ENCODE measurements around the gene SASH1. TPM values are rescaled to one million over a fixed set of nuclear protein-coding genes. Genes with fewer than 3 reads are reported as not detected.

SASH1 gene
- total and polyA plus RNA-seq, 2 of the 8 experiments (the other 6 are each of a cell fraction or from before 2014, with no cell fraction given): 6.0 to 20.2 TPM

GRCh38 chr6:148551226-148551625 lies 208.6 kb downstream of the SASH1 start:
- Histone ChIP-seq H2BK20ac (ENCODE audit: low read length) (no peak overlapping the region), H3K4me1 (replicated peaks in 1 of 4; ENCODE audit: control insufficient read depth in 3 of 4, insufficient read depth in 4 of 4, low read length in 3 of 4) (peaks cover 0 to 3% (median 0%) of the 10 kb centered on the region in 4 experiments; a peak in 1 of 7 replicates), H3K23ac (ENCODE audit: insufficient read length) (no peak overlapping the region), H3K18ac (ENCODE audit: extremely low read depth, low read length) (no peak overlapping the region), H2AK5ac (ENCODE audit: low read depth, low read length) (no peak overlapping the region), H2BK15ac (ENCODE audit: low read length) (no peak overlapping the region), H3K27ac (ENCODE audit: low read depth, low read length) (no peak overlapping the region), H2BK120ac (replicated peaks; ENCODE audit: low read depth, low read length) (no peak overlapping the region), H3K36me3 (ENCODE audit: control insufficient read depth in 2 of 4, insufficient read depth in 4 of 4, low read length in 3 of 4) (peaks cover 0 to 18% (median 8%) of the 10 kb centered on the region in 4 experiments; a peak in 5 of 8 replicates), H3K4me3 (ENCODE audit: extremely low read depth in 1 of 4, insufficient read depth in 2 of 4, low read depth in 3 of 4, low read length in 4 of 4) (no peak overlapping the region), H3K4me2 (ENCODE audit: insufficient read depth in 1 of 2, low read depth in 2 of 2, low read length in 2 of 2) (no peak overlapping the region), H3K4ac (replicated peaks; ENCODE audit: insufficient read length, low read depth, low read length) (no peak overlapping the region), H3K56ac (replicated peaks; ENCODE audit: insufficient read length, low read depth, low read length) (no peak overlapping the region), H4K91ac (replicated peaks; ENCODE audit: insufficient read length, low read length) (no peak overlapping the region), H3K79me2 (ENCODE audit: control insufficient read depth in 1 of 2, insufficient read depth in 2 of 2, low read length in 2 of 2) (no peaks in the 10 kb centered on the region), H2BK12ac (ENCODE audit: low read depth, low read length) (no peak overlapping the region), H3K14ac (ENCODE audit: insufficient read length) (no peak overlapping the region), H4K5ac (ENCODE audit: insufficient read length, low read depth, low read length) (no peak overlapping the region), H4K20me1 (replicated peaks in 1 of 2; ENCODE audit: control insufficient read depth in 1 of 2, insufficient read depth in 2 of 2, low read length in 2 of 2) (peaks cover 0 to 2% of the 10 kb centered on the region in 2 experiments), H3K23me2 (ENCODE audit: low read depth, low read length) (no peaks in the 10 kb centered on the region; the same call in 1 of the 2 replicates), H3K27me3 (replicated peaks in 1 of 4; ENCODE audit: control insufficient read depth in 3 of 4, extremely low read depth in 1 of 4, insufficient read depth in 3 of 4, low read length in 3 of 4) (no peaks in the 10 kb centered on the region), H2AFZ (ENCODE audit: low read length) (no peak overlapping the region), H3K79me1 (ENCODE audit: low read depth, low read length) (no peaks in the 10 kb centered on the region), H4K8ac (ENCODE audit: extremely low read depth, insufficient read depth, low read length) (no peak overlapping the region), H3K9ac (replicated peaks in 1 of 4; ENCODE audit: extremely low read depth in 1 of 4, low read depth in 3 of 4, low read length in 3 of 4) (no peak overlapping the region), H3K9me3 (ENCODE audit: insufficient read depth in 2 of 2, low read depth in 1 of 2, low read length in 1 of 2) (no peaks in the 10 kb centered on the region; a peak in 1 of 4 replicates), H2BK5ac (ENCODE audit: low read depth, low read length) (no peak overlapping the region)
- no peak for DNase-seq (ENCODE audit: low read depth in 1 of 2, low spot score in 2 of 2)
- POLR2A ChIA-PET (ENCODE audit: partially characterized antibody): no interaction called here
- FAIRE-seq: no peak
- 84% methylated on average over 1 of the region's 1 CpG; no CpG with 5 or more reads in 1 of the 2 experiments for WGBS, 2 experiments (ENCODE audit: extremely low coverage in 1 of 2, insufficient coverage in 1 of 2, insufficient read length in 1 of 2, insufficient replicate concordance in 2 of 2, low coverage in 1 of 2, low lambda C conversion rate in 2 of 2, missing lambda C conversion rate in 1 of 2)
- CTCF ChIA-PET (ENCODE audit: partially characterized antibody): interaction anchor here (1.1 to 3.0 kb wide), 3 partner anchors 9 to 374 kb away, joined by 4 to 9 read pairs (median 5); no protein-coding TSS in a partner anchor
- no peak for TF ChIP-seq SRF (IDR thresholded peaks at IDR 0.05; ENCODE audit: low read depth, low read length)
- no peak for TF ChIP-seq SIRT6 (IDR thresholded peaks at IDR 0.05; ENCODE audit: low read length)
- no peak for TF ChIP-seq ZNF274 (IDR thresholded peaks at IDR 0.05; ENCODE audit: borderline replicate concordance, extremely low read depth, low read length)
- no peak for TF ChIP-seq TCF12 (IDR thresholded peaks at IDR 0.05; ENCODE audit: low read depth, low read length)
- no peak for TF ChIP-seq JUND (IDR thresholded peaks at IDR 0.05; ENCODE audit: low read length)
- TF ChIP-seq USF2 (IDR thresholded peaks at IDR 0.05; ENCODE audit: low read length): no peak

Measured in H1 (cell line).